Liver (tissue), 9 donors: Measurements from ENCODE around the gene PGA3. TPM values are rescaled to one million over a fixed set of nuclear protein-coding genes. Genes with fewer than 3 reads are reported as not detected.

Experiments
- DNase-seq: peaks from one replicate; pipeline ENCODE4 v3.0.0-alpha.2; 2017; ENCODE audit warnings: low spot score
- H3K27ac ChIP-seq, 2 donors: one replicate each; pipeline ENCODE4 v1.7.0; 2013; ENCODE audit warnings: inconsistent platforms in 2 of 2, low read length in 2 of 2, control low read depth in 1 of 2, low read depth in 1 of 2, mild to moderate bottlenecking in 1 of 2
- H3K27me3 ChIP-seq, 4 donors: one replicate each; pipeline versions ENCODE4 v1.6.1 to v1.7.0; 2013; ENCODE audit warnings: low read length in 3 of 4, inconsistent platforms in 1 of 4, mild to moderate bottlenecking in 1 of 4, moderate library complexity in 1 of 4; ENCODE audit not compliant: control insufficient read depth in 4 of 4, insufficient read depth in 4 of 4
- H3K36me3 ChIP-seq, 4 donors: one replicate each; pipeline versions ENCODE4 v1.6.1 to v1.7.0; 2013; ENCODE audit warnings: low read length in 3 of 4, mild to moderate bottlenecking in 3 of 4, low read depth in 1 of 4, moderate library complexity in 1 of 4; ENCODE audit not compliant: control insufficient read depth in 4 of 4, insufficient read depth in 3 of 4
- H3K4me1 ChIP-seq, 4 donors: one replicate each; pipeline versions ENCODE4 v1.6.1 to v1.7.0; 2013; ENCODE audit warnings: low read length in 3 of 4, mild to moderate bottlenecking in 3 of 4, moderate library complexity in 1 of 4; ENCODE audit not compliant: control insufficient read depth in 4 of 4, insufficient read depth in 4 of 4
- H3K4me3 ChIP-seq, 3 donors: one replicate each; pipeline versions ENCODE4 v1.6.1 to v1.7.0; 2013; ENCODE audit warnings: low read length in 3 of 3, control low read depth in 1 of 3, low read depth in 1 of 3, mild to moderate bottlenecking in 1 of 3
- H3K9ac ChIP-seq, 2 donors: one replicate each; pipeline ENCODE4 v1.7.0; 2013; ENCODE audit warnings: low read length in 2 of 2, mild to moderate bottlenecking in 2 of 2, moderate library complexity in 2 of 2, control low read depth in 1 of 2, low read depth in 1 of 2
- H3K9me3 ChIP-seq, 4 donors: one replicate each; pipeline versions ENCODE4 v1.6.1 to v1.7.0; 2013; ENCODE audit warnings: low read length in 3 of 4; ENCODE audit not compliant: control insufficient read depth in 4 of 4
- ATF3 ChIP-seq: IDR thresholded peaks from 2 replicates; pipeline ENCODE4 v1.6.1; 2016; ENCODE audit warnings: antibody characterized with exemption
- CTCF ChIP-seq: fragments of 150-350 bp; IDR thresholded peaks from 2 replicates; pipeline ENCODE4 v1.5.1; 2017; ENCODE audit warnings: improper control_type of control experiment, low read depth, low read length; ENCODE audit not compliant: missing input control
- EGR1 ChIP-seq, 2 donors: IDR thresholded peaks; 2 replicates each; pipeline ENCODE4 v1.6.1; 2016 to 2018; ENCODE audit warnings: antibody characterized with exemption in 2 of 2, low read depth in 2 of 2
- FOXA1 ChIP-seq: IDR thresholded peaks from 2 replicates; pipeline ENCODE4 v1.6.1; 2016; ENCODE audit warnings: antibody characterized with exemption
- FOXA2 ChIP-seq: IDR thresholded peaks from 2 replicates; pipeline ENCODE4 v1.6.1; 2016; ENCODE audit warnings: antibody characterized with exemption
- GABPA ChIP-seq, 2 donors: IDR thresholded peaks in 1 of 2; conservative IDR thresholded peaks in 1 of 2; 2 replicates each; pipeline ENCODE4 v1.6.1; 2016; ENCODE audit warnings: antibody characterized with exemption in 2 of 2, mild to moderate bottlenecking in 1 of 2, moderate library complexity in 1 of 2
- HNF4A ChIP-seq, 2 donors: conservative IDR thresholded peaks; 2 replicates each; pipeline ENCODE4 v1.6.1; 2016; ENCODE audit warnings: antibody characterized with exemption in 2 of 2, mild to moderate bottlenecking in 2 of 2
- HNF4G ChIP-seq: IDR thresholded peaks from 2 replicates; pipeline ENCODE4 v1.6.1; 2016; ENCODE audit warnings: antibody characterized with exemption
- JUND ChIP-seq, 2 donors: IDR thresholded peaks; 2 replicates each; pipeline ENCODE4 v1.6.1; 2016; ENCODE audit warnings: antibody characterized with exemption in 2 of 2
- MAX ChIP-seq: IDR thresholded peaks from 2 replicates; pipeline ENCODE4 v1.6.1; 2016; ENCODE audit warnings: antibody characterized with exemption
- NR2F2 ChIP-seq: IDR thresholded peaks from 2 replicates; pipeline ENCODE4 v1.6.1; 2016; ENCODE audit warnings: antibody characterized with exemption
- RAD21 ChIP-seq, 2 donors: IDR thresholded peaks; 2 replicates each; pipeline ENCODE4 v1.6.1; 2016; ENCODE audit warnings: antibody characterized with exemption in 2 of 2, mild to moderate bottlenecking in 2 of 2
- REST ChIP-seq: IDR thresholded peaks from 2 replicates; pipeline ENCODE4 v1.6.1; 2016; ENCODE audit warnings: antibody characterized with exemption, mild to moderate bottlenecking
- RXRA ChIP-seq, 2 donors: IDR thresholded peaks; 2 replicates each; pipeline ENCODE4 v1.6.1; 2017 to 2018; ENCODE audit warnings: antibody characterized with exemption in 2 of 2, mild to moderate bottlenecking in 1 of 2
- SP1 ChIP-seq: IDR thresholded peaks from 2 replicates; pipeline ENCODE4 v1.6.1; 2018; ENCODE audit warnings: antibody characterized with exemption, mild to moderate bottlenecking
- TAF1 ChIP-seq: conservative IDR thresholded peaks from 2 replicates; pipeline ENCODE4 v1.6.1; 2016; ENCODE audit warnings: antibody characterized with exemption, mild to moderate bottlenecking
- YY1 ChIP-seq: IDR thresholded peaks from 2 replicates; pipeline ENCODE4 v1.6.1; 2016; ENCODE audit warnings: antibody characterized with exemption, mild to moderate bottlenecking
- ZBTB33 ChIP-seq: IDR thresholded peaks from 2 replicates; pipeline ENCODE4 v1.6.1; 2016; ENCODE audit warnings: antibody characterized with exemption
- WGBS: extraction: QIAGEN DNeasy Blood & Tissue Kit; methylation state at CpG from one replicate; pipeline ENCODE4 v1.1.7; 2013; 5-methylcytosine and 5-hydroxymethylcytosine counted together
- polyA plus RNA-seq, 2 donors: library from polyadenylated mRNA; stranded (reverse) in 1 of 2; unstranded in 1 of 2; fragments of 200-250 nt in 1 of 2; fragments of >200 nt in 1 of 2; fragmentation: Nextera tagmentation in 1 of 2; extraction: Ambion mirVana in 1 of 2; gene quantifications; one replicate each; pipeline versions ENCODE4 v1.2.1 to v1.2.3, GENCODE V29; 2013 to 2015
- total RNA-seq, 2 donors: library from RNA; depleted of rRNA; stranded (reverse); fragments of >200 nt; gene quantifications; one replicate each; pipeline ENCODE4 v1.2.3, GENCODE V29; 2014
- donor health status: healthy.
- donor health status: healthy.
- donor health status: healthy.
- donor health status: healthy.
- donor health status: healthy.

Gene PGA3
- total and polyA plus RNA-seq, 4 donors = 0.25 to 0.56 (median 0.54) TPM; not detected in 1

GRCh38 chr11:61163021-61163420 lies 40.3 kb upstream of the PGA3 start:
- H3K4me3 ChIP-seq = no peak overlapping the region
- TF ChIP-seq GABPA (IDR thresholded peaks at IDR 0.05 in 1 of 2, conservative IDR thresholded peaks at IDR 0.05 in 1 of 2) = no peak
- TF ChIP-seq HNF4A (conservative IDR thresholded peaks at IDR 0.05) = no peak
- TF ChIP-seq RAD21 (IDR thresholded peaks at IDR 0.05) = no peak
- TF ChIP-seq MAX = no peak
- TF ChIP-seq YY1 = no peak
- no peak for TF ChIP-seq JUND (IDR thresholded peaks at IDR 0.05)
- no peak for TF ChIP-seq ATF3
- TF ChIP-seq SP1 = no peak
- no peak for TF ChIP-seq NR2F2
- TF ChIP-seq RXRA (IDR thresholded peaks at IDR 0.05) = no peak
- no peak for TF ChIP-seq REST
- no peak for TF ChIP-seq TAF1
- TF ChIP-seq FOXA1 = no peak
- no peak for TF ChIP-seq EGR1 (IDR thresholded peaks at IDR 0.05; ENCODE audit: low read depth in 2 of 2)
- H3K36me3 ChIP-seq = no peaks in the 10 kb centered on the region
- peaks cover 0 to 18% (median 15%) of the 10 kb centered on the region in 4 donors for H3K4me1 ChIP-seq
- H3K9ac ChIP-seq = no peak overlapping the region
- no peak for DNase-seq
- no peaks in the 10 kb centered on the region for H3K27me3 ChIP-seq
- H3K9me3 ChIP-seq = no peaks in the 10 kb centered on the region
- no peak overlapping the region for H3K27ac ChIP-seq
- WGBS = 94% methylated on average over 4 of the region's 4 CpGs

GRCh38 chr11:61163714-61164605 lies 39.4 kb upstream of the PGA3 start:
- H3K4me1 ChIP-seq = peaks cover 0 to 18% (median 15%) of the 10 kb centered on the region in 4 donors
- TF ChIP-seq ZBTB33 = no peak
- no peak for TF ChIP-seq EGR1 (IDR thresholded peaks at IDR 0.05; ENCODE audit: low read depth in 2 of 2)
- TF ChIP-seq FOXA2 = no peak
- TF ChIP-seq HNF4G = no peak
- no peak for TF ChIP-seq SP1
- no peak for TF ChIP-seq NR2F2
- no peak for TF ChIP-seq GABPA (IDR thresholded peaks at IDR 0.05 in 1 of 2, conservative IDR thresholded peaks at IDR 0.05 in 1 of 2)
- no peak for TF ChIP-seq RXRA (IDR thresholded peaks at IDR 0.05)
- no peak for TF ChIP-seq JUND (IDR thresholded peaks at IDR 0.05)
- TF ChIP-seq REST = no peak
- TF ChIP-seq CTCF = no peak
- no peak for TF ChIP-seq TAF1

More at GRCh38 chr11:61163714-61164605, 39.4 kb upstream of the PGA3 start:
- H3K9me3 ChIP-seq = no peaks in the 10 kb centered on the region
- 74% methylated on average over 13 of the region's 13 CpGs for WGBS
- no peak overlapping the region for H3K4me3 ChIP-seq
- no peak for DNase-seq
- H3K9ac ChIP-seq = no peak overlapping the region
- H3K27me3 ChIP-seq = no peaks in the 10 kb centered on the region
- no peaks in the 10 kb centered on the region for H3K36me3 ChIP-seq
- peak overlapping the region; percentile 1 to 70 for H3K27ac ChIP-seq
